PC-3 (cell line): ENCODE data around the gene RHOH. TPM values are rescaled to one million over a fixed set of nuclear protein-coding genes. Genes with fewer than 3 reads are reported as not detected.

Source experiments
- ATAC-seq: fragments of 200-7000 bp; cut with Tn5 transposase; 2 replicates; pipeline ENCODE4 v1.9.1; 2020; ENCODE audit warnings: mild to moderate bottlenecking, moderate library complexity
- BruUV-seq: library from RNA; stranded (reverse); fragments of 400-500 nt; replicated peaks from 2 replicates; lab custom pipeline; 2021; lab: Mats Ljungman, UMichigan
- CTCF ChIA-PET: fragments of 300-600 bp; sonication (Branson Sonifier 250); formaldehyde crosslinking; loops from one replicate; lab custom pipeline; 2022; ENCODE audit warnings: antibody characterized with exemption; lab: Charles Lee
- POLR2A ChIA-PET: fragments of 300-600 bp; sonication (Branson Sonifier 250); formaldehyde crosslinking; loops from one replicate; lab custom pipeline; 2022; ENCODE audit warnings: antibody characterized with exemption; ENCODE audit not compliant: unreplicated experiment; lab: Charles Lee
- DNase-seq: peaks from one replicate; pipeline ENCODE4 v3.0.0-alpha.2; 2015
- H2AFZ ChIP-seq: fragments of 300-600 bp; sonication (generic); 2 replicates; pipeline ENCODE4 v1.6.0; 2016; ENCODE audit warnings: antibody characterized with exemption, low read length
- H3F3A ChIP-seq: fragments of 300-600 bp; sonication (generic); one replicate; pipeline ENCODE4 v1.6.0; 2017; ENCODE audit warnings: antibody characterized with exemption, low read length, control low read depth, mild to moderate bottlenecking; ENCODE audit not compliant: unreplicated experiment
- H3K27ac ChIP-seq: fragments of 300-600 bp; sonication (generic); 2 replicates; pipeline ENCODE4 v1.5.1; 2016; ENCODE audit warnings: mild to moderate bottlenecking, low read length
- H3K27me3 ChIP-seq: fragments of 300-600 bp; sonication (generic); 2 replicates; pipeline ENCODE4 v1.6.1; 2016; ENCODE audit warnings: low read length, mixed read lengths
- H3K36me3 ChIP-seq: fragments of 300-600 bp; sonication (generic); 2 replicates; pipeline ENCODE4 v1.6.1; 2016; ENCODE audit warnings: low read depth, mixed run types, low read length, mixed read lengths
- H3K4me1 ChIP-seq: fragments of 300-600 bp; sonication (generic); 2 replicates; pipeline ENCODE4 v1.5.1; 2016; ENCODE audit warnings: low read length; ENCODE audit not compliant: insufficient read depth
- H3K4me2 ChIP-seq: fragments of 300-600 bp; sonication (generic); 2 replicates; pipeline ENCODE4 v1.6.0; 2016; ENCODE audit warnings: low read length
- H3K4me3 ChIP-seq: fragments of 300-600 bp; sonication (generic); 2 replicates; pipeline ENCODE4 v1.5.1; 2016; ENCODE audit warnings: mild to moderate bottlenecking, low read length, mixed read lengths
- H3K79me2 ChIP-seq: fragments of 300-600 bp; sonication (generic); 2 replicates; pipeline ENCODE4 v1.6.1; 2017; ENCODE audit warnings: low read length, mixed read lengths
- H3K9ac ChIP-seq: fragments of 300-600 bp; sonication (generic); 2 replicates; pipeline ENCODE4 v1.6.0; 2016; ENCODE audit warnings: mild to moderate bottlenecking, low read length
- H3K9me2 ChIP-seq: fragments of 300-600 bp; sonication (generic); replicated peaks from 2 replicates; pipeline ENCODE4 v1.6.1; 2016; ENCODE audit warnings: mixed run types, low read length, mixed read lengths
- H3K9me3 ChIP-seq: fragments of 300-600 bp; sonication (generic); 2 replicates; pipeline ENCODE4 v1.6.1; 2016; ENCODE audit warnings: low read length, mixed read lengths
- H4K20me1 ChIP-seq: fragments of 300-600 bp; sonication (generic); 2 replicates; pipeline ENCODE4 v1.6.1; 2016; ENCODE audit warnings: low read length, mixed read lengths
- CTCF ChIP-seq: fragments of 300-600 bp; sonication (generic); conservative IDR thresholded peaks from 2 replicates; pipeline ENCODE4 v1.5.1; 2017; ENCODE audit warnings: antibody characterized with exemption, low read depth, mild to moderate bottlenecking, low read length
- EZH2 ChIP-seq: fragments of 300-600 bp; sonication (generic); IDR thresholded peaks from one replicate; pipeline ENCODE4 v1.6.1; 2017; ENCODE audit warnings: antibody characterized with exemption, mild to moderate bottlenecking, low read length; ENCODE audit not compliant: unreplicated experiment
- EZH2phosphoT487 ChIP-seq: fragments of 300-600 bp; sonication (generic); IDR thresholded peaks from 2 replicates; pipeline ENCODE4 v1.6.1; 2018; ENCODE audit warnings: mild to moderate bottlenecking, antibody characterized with exemption, low read length, borderline replicate concordance
- intact Hi-C: fragments of 100-400 bp; cut with micrococcal nuclease; formaldehyde crosslinking; loops from 2 replicates; pipeline ENCODE4 v1.9.0; 2023
- total RNA-seq: library from RNA; depleted of rRNA; stranded (reverse); fragments of >200 nt; gene quantifications from 2 replicates; pipeline ENCODE4 v1.2.3, GENCODE V29; 2014

The RHOH gene
- total RNA-seq, 1 experiment from 2014 or later, result not detected

- ATAC-seq (no peak), DNase-seq (no peak)
- H3K27ac ChIP-seq, result no peak overlapping the region
- H3K9me2 ChIP-seq, result no peaks in the 10 kb centered on the region
- peaks cover 14% of the 10 kb centered on the region for H3K4me1 ChIP-seq
- intact Hi-C loops, result no loop called here
- POLR2A ChIA-PET, result no interaction called here
- CTCF ChIA-PET, result no interaction called here
- H3K36me3 ChIP-seq, result no peaks in the 10 kb centered on the region
- no peak overlapping the region for H3K4me3 ChIP-seq
- TF ChIP-seq CTCF (no peak), EZH2phosphoT487 (no peak), EZH2 (no peak)
- H3K79me2 ChIP-seq, result no peaks in the 10 kb centered on the region
- BruUV-seq, result no TSS peak
- H2AFZ ChIP-seq, result no peak overlapping the region
- H3K9ac ChIP-seq, result no peak overlapping the region
- no peaks in the 10 kb centered on the region for H4K20me1 ChIP-seq
- H3F3A ChIP-seq, result no peaks in the 10 kb centered on the region
- no peaks in the 10 kb centered on the region for H3K27me3 ChIP-seq
- H3K9me3 ChIP-seq, result no peaks in the 10 kb centered on the region
- no peak overlapping the region for H3K4me2 ChIP-seq
Measured at GRCh38 chr4:40202474-40202873, 5.6 kb downstream of the RHOH start.

GRCh38 chr4:40204507-40205258 lies 7.9 kb downstream of the RHOH start:
- Histone ChIP-seq H2AFZ (no peak overlapping the region), H3K27me3 (no peaks in the 10 kb centered on the region), H3K9me2 (no peaks in the 10 kb centered on the region), H3K4me2 (no peak overlapping the region), H4K20me1 (no peaks in the 10 kb centered on the region), H3K9me3 (no peaks in the 10 kb centered on the region), H3K4me3 (no peak overlapping the region), H3K9ac (no peak overlapping the region), H3F3A (no peaks in the 10 kb centered on the region), H3K27ac (no peak overlapping the region), H3K4me1 (peaks cover 14% of the 10 kb centered on the region), H3K36me3 (no peaks in the 10 kb centered on the region), H3K79me2 (no peaks in the 10 kb centered on the region)
- no peak for ATAC-seq
- no peak for DNase-seq
- CTCF ChIA-PET, result no interaction called here
- POLR2A ChIA-PET, result no interaction called here
- no TSS peak for BruUV-seq
- intact Hi-C loops, result no loop called here
- TF ChIP-seq CTCF, result no peak

GRCh38 chr4:40205259-40206198 lies 8.7 kb downstream of the RHOH start:
- POLR2A ChIA-PET, result no interaction called here
- no peaks in the 10 kb centered on the region for H3K27me3 ChIP-seq
- no peaks in the 10 kb centered on the region for H3K9me3 ChIP-seq
- H3K4me1 ChIP-seq, result peaks cover 9% of the 10 kb centered on the region
- no peak overlapping the region for H3K4me3 ChIP-seq
- H3K4me2 ChIP-seq, result no peak overlapping the region
- H4K20me1 ChIP-seq, result no peaks in the 10 kb centered on the region
- no peaks in the 10 kb centered on the region for H3K9me2 ChIP-seq
- H3F3A ChIP-seq, result no peaks in the 10 kb centered on the region
- no peak overlapping the region for H3K9ac ChIP-seq
- no peak for TF ChIP-seq EZH2phosphoT487
- TF ChIP-seq EZH2, result no peak
- no peak for TF ChIP-seq CTCF
- H3K79me2 ChIP-seq, result no peaks in the 10 kb centered on the region
- DNase-seq, result no peak
- no peaks in the 10 kb centered on the region for H3K36me3 ChIP-seq
- ATAC-seq, result no peak
- H2AFZ ChIP-seq, result no peak overlapping the region
- CTCF ChIA-PET, result no interaction called here
- no peak overlapping the region for H3K27ac ChIP-seq
- no TSS peak for BruUV-seq
- intact Hi-C loops, result no loop called here
